ENCODE results near the gene ACTN4.

GRCh38 chr19:38718747-38719543 lies 71.5 kb downstream of the ACTN4 start:
- TF ChIP-seq CTCF (IDR thresholded peaks at IDR 0.05; ENCODE audit: low read depth, low read length) (no peak), EZH2phosphoT487 (IDR thresholded peaks at IDR 0.05; ENCODE audit: low read depth) (no peak)

All from OCI-LY3 (cell line).